Measurements from ENCODE around the gene DSG3. TPM values are rescaled to one million over a fixed set of nuclear protein-coding genes. Genes with fewer than 3 reads are reported as not detected.

The DSG3 gene
- total RNA-seq, 1 donor from 2014 or later = 0.67 TPM

DNA sequence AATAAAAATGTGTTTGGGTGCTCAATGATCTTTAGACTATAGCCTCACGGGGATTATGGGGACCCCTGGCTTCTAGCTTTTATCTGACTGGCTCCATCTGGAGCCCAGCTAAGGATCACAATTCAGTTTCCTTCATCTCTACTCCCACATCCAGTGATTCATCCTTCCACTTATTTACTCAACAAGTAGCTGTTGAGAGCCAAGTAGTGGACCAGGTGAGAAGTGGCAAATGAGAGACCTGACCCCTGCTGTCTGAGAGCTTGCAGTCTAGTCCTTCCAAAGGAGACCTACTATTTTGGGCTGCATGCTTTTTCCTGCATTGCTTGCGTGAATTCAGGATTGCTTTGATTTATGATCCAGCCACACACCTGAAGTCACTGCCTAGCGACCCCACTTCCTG, 10.7 kb upstream of the DSG3 start:
- H3K4me3 ChIP-seq (ENCODE audit: low read depth, low read length) = no peak overlapping the region
- no peak for DNase-seq (ENCODE audit: low read depth)

DNA sequence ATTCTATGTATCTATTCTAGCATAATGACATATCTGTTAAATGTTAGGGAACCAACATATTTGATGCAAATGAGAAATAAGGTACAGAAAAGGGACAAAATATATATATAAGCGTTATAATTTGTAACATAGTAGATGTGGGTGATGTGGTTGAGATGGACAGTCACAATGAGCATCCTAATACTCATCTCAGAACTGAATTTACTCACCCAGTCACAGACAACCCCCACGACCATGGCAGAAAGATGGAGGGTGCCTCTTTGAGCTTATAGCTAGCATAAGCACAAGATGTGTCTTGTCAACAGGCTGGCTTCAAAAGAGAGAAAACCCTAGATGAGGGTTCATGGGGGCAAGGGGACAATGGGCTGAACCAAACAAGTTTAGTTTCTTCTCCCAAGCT, 9.1 kb upstream of the DSG3 start:
- Histone ChIP-seq H3K4me3 (ENCODE audit: low read depth, low read length) (no peak overlapping the region), H3K36me3 (ENCODE audit: control insufficient read depth, insufficient read depth, low read length) (no peaks in the 10 kb centered on the region), H3K27me3 (ENCODE audit: control insufficient read depth, insufficient read depth, low read length) (no peaks in the 10 kb centered on the region)
- TF ChIP-seq, protein P1, sequence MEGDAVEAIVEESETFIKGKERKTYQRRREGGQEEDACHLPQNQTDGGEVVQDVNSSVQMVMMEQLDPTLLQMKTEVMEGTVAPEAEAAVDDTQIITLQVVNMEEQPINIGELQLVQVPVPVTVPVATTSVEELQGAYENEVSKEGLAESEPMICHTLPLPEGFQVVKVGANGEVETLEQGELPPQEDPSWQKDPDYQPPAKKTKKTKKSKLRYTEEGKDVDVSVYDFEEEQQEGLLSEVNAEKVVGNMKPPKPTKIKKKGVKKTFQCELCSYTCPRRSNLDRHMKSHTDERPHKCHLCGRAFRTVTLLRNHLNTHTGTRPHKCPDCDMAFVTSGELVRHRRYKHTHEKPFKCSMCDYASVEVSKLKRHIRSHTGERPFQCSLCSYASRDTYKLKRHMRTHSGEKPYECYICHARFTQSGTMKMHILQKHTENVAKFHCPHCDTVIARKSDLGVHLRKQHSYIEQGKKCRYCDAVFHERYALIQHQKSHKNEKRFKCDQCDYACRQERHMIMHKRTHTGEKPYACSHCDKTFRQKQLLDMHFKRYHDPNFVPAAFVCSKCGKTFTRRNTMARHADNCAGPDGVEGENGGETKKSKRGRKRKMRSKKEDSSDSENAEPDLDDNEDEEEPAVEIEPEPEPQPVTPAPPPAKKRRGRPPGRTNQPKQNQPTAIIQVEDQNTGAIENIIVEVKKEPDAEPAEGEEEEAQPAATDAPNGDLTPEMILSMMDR (IDR thresholded peaks at IDR 0.05; ENCODE audit: insufficient read depth, low read length, poor library complexity, severe bottlenecking) = no peak
- no peak for DNase-seq (ENCODE audit: low read depth)

More for the DNA sequence above, 10.7 kb upstream of the DSG3 start:
- TF ChIP-seq, protein P1 (IDR thresholded peaks at IDR 0.05; ENCODE audit: insufficient read depth, low read length, poor library complexity, severe bottlenecking) = no peak
- H3K36me3 ChIP-seq (ENCODE audit: control insufficient read depth, insufficient read depth, low read length) = no peaks in the 10 kb centered on the region
- H3K27me3 ChIP-seq (ENCODE audit: control insufficient read depth, insufficient read depth, low read length) = no peaks in the 10 kb centered on the region

DNA sequence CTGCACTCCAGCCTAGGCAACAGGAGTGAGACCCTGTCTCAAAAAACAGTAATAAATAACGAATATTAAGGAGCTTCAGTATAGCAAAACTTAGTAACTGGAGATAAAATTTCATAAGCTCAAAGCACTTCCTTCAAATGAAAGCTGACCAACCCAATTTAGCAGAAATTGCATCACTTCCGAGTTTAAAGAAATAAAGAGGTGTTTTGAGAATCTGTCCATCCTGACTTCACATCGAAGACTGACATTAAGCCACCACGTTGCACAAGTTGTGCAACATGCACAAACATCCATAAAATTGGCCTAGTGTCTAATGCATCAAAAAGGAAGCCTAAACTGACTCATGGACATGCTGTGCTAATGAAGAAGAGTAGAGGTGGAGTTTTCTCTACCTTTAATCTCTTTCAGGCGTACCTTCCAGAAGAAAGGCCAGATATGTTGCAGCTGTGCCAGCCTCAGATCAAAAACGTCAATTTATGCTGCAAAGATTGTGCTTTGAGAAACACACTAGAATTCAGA, 7.7 kb upstream of the DSG3 start:
- Histone ChIP-seq H3K4me3 (ENCODE audit: low read depth, low read length) (no peak overlapping the region), H3K27me3 (ENCODE audit: control insufficient read depth, insufficient read depth, low read length) (no peaks in the 10 kb centered on the region), H3K36me3 (ENCODE audit: control insufficient read depth, insufficient read depth, low read length) (no peaks in the 10 kb centered on the region)
- DNase-seq (ENCODE audit: low read depth) = no peak
- TF ChIP-seq, protein P1 (IDR thresholded peaks at IDR 0.05; ENCODE audit: insufficient read depth, low read length, poor library complexity, severe bottlenecking) = no peak

DNA sequence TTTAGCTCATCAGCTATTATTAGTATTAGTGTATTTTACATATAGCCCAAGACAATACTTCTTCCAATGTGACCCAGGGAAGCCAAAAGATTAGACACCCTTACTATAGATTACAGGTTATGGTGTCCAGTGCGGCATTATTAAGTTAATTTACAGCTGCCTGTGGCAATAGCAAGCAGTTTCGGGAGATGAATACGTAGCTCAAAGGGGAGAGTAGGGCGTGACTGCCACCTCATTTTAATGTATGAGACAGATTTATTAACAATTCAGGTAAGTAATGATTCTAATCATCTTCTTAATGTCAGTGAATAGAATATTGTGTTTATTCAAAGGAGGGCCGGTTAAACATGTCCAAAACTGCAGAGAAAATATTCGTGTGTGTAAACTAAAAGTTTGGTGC, 6.8 kb upstream of the DSG3 start:
- no peak for DNase-seq (ENCODE audit: low read depth)

DNA sequence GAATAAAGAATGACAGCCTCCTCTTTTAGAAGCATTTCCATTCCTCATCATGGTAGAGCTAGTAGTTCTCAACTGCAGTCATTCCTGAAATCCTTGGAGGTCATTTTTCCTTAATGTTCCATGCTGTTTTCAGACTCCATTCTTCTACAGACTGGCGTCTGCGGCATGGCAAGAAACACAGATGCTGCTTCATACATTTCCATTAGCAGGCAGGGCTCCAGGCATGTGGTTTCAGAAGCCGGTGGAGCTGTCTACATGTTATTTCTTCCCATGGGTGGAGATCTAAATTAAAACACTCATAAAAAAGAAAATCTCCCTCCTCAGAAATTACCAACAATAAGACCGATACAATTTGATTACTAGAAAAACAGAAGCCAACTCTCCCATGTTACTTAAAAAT, 6.0 kb upstream of the DSG3 start:
- H3K27me3 ChIP-seq (ENCODE audit: control insufficient read depth, insufficient read depth, low read length) = no peaks in the 10 kb centered on the region
- no peaks in the 10 kb centered on the region for H3K36me3 ChIP-seq (ENCODE audit: control insufficient read depth, insufficient read depth, low read length)
- no peak overlapping the region for H3K4me3 ChIP-seq (ENCODE audit: low read depth, low read length)
- no peak for DNase-seq (ENCODE audit: low read depth)
- TF ChIP-seq, protein P1 (IDR thresholded peaks at IDR 0.05; ENCODE audit: insufficient read depth, low read length, poor library complexity, severe bottlenecking) = no peak

More for the DNA sequence above, 6.8 kb upstream of the DSG3 start:
- Histone ChIP-seq H3K4me3 (ENCODE audit: low read depth, low read length) (no peak overlapping the region), H3K36me3 (ENCODE audit: control insufficient read depth, insufficient read depth, low read length) (no peaks in the 10 kb centered on the region), H3K27me3 (ENCODE audit: control insufficient read depth, insufficient read depth, low read length) (no peaks in the 10 kb centered on the region)
- TF ChIP-seq, protein P1 (IDR thresholded peaks at IDR 0.05; ENCODE audit: insufficient read depth, low read length, poor library complexity, severe bottlenecking) = no peak

DNA sequence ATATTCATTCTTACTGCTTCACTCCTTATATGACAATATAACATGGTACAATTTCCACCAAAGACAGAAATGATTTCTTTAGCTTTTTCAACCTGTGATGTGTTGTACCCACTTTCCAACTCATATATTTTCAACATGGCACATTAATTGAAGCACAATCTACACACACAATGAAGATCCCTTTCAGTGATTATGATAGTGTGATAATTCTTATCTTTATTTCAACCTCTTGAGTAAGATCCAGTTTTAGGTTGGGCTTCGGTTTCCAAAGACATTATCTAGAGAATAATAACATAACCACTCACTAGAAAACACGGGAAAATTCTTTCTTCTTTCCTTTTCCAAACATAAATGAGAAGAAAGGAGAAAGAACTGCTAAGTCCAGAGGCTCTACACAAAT, 3.4 kb upstream of the DSG3 start:
- TF ChIP-seq, protein P1 (IDR thresholded peaks at IDR 0.05; ENCODE audit: insufficient read depth, low read length, poor library complexity, severe bottlenecking) = no peak
- Histone ChIP-seq H3K27me3 (ENCODE audit: control insufficient read depth, insufficient read depth, low read length) (no peaks in the 10 kb centered on the region), H3K4me3 (ENCODE audit: low read depth, low read length) (no peak overlapping the region), H3K36me3 (ENCODE audit: control insufficient read depth, insufficient read depth, low read length) (no peaks in the 10 kb centered on the region)
- no peak for DNase-seq (ENCODE audit: low read depth)
